Suprapubic skin (tissue), 3 donors: ENCODE measurements around the gene TBC1D17.

Source experiments
- CTCF ChIP-seq, 2 donors: fragments of 200-600 bp in 1 of 2; fragments of 450-650 bp in 1 of 2; sonication (generic) in 1 of 2; IDR thresholded peaks; one replicate each; pipeline ENCODE4 v1.5.1; 2016 to 2019; ENCODE audit warnings: antibody characterized with exemption in 2 of 2, mild to moderate bottlenecking in 1 of 2, moderate library complexity in 1 of 2
- POLR2A ChIP-seq, 2 donors: fragments of 450-650 bp; IDR thresholded peaks; one replicate each; pipeline ENCODE4 v1.6.1; 2017; ENCODE audit warnings: antibody characterized with exemption in 2 of 2, mild to moderate bottlenecking in 2 of 2, moderate library complexity in 2 of 2

- TF ChIP-seq CTCF (IDR thresholded peaks at IDR 0.05) (no peak), POLR2A (IDR thresholded peaks at IDR 0.05) (no peak)
These were observed 41.9 kb upstream of the TBC1D17 start for GRCh38 chr19:49835562-49835961.
